ENCODE data around the gene VEZT.

GRCh38 chr12:95241761-95242506, 24.3 kb downstream of the VEZT start:
- no peak for TF ChIP-seq TAF1 (conservative IDR thresholded peaks at IDR 0.05)
- no peak for TF ChIP-seq GABPA (IDR thresholded peaks at IDR 0.05 in 1 of 2, conservative IDR thresholded peaks at IDR 0.05 in 1 of 2)

Data from liver (tissue), 2 donors.